Activated CD8-positive, alpha-beta memory T cell treated with anti-CD3 and anti-CD28 coated beads, Interleukin-2, amount 10 ng/mL, durations not matched to agents 7 days and 5 days (primary cell): ENCODE results near the gene VWC2. TPM values are rescaled to one million over a fixed set of nuclear protein-coding genes. Genes with fewer than 3 reads are reported as not detected.

Experiments
- ATAC-seq: fragments of 150-1000 bp; cut with Tn5 transposase; one replicate; pipeline ENCODE4 v1.10.0; 2021; ENCODE audit warnings: moderate library complexity
- CTCF ChIA-PET: fragments of 350-600 bp; sonication (Branson Sonifier 250); formaldehyde crosslinking; loops from one replicate; lab custom pipeline; 2021; ENCODE audit warnings: antibody characterized with exemption; lab: Charles Lee
- DNase-seq: peaks from one replicate; pipeline ENCODE4 v3.0.0-alpha.2; 2020
- H3K27ac Mint-ChIP-seq: one replicate; pipeline ENCODE4 v1.8.0; 2021; ENCODE audit warnings: mild to moderate bottlenecking, mixed read lengths
- H3K27me3 Mint-ChIP-seq: one replicate; pipeline ENCODE4 v1.8.0; 2021; ENCODE audit warnings: mixed read lengths
- H3K36me3 Mint-ChIP-seq: one replicate; pipeline ENCODE4 v1.8.0; 2021; ENCODE audit warnings: mild to moderate bottlenecking, mixed read lengths
- H3K4me1 Mint-ChIP-seq: one replicate; pipeline ENCODE4 v1.8.0; 2021; ENCODE audit warnings: mixed read lengths
- H3K4me3 Mint-ChIP-seq: one replicate; pipeline ENCODE4 v1.8.0; 2021; ENCODE audit warnings: mild to moderate bottlenecking, moderate library complexity, mixed read lengths
- H3K9me3 Mint-ChIP-seq: one replicate; pipeline ENCODE4 v1.8.0; 2022; ENCODE audit warnings: low read depth, mixed read lengths
- total RNA-seq, 2 experiments: library from RNA; stranded (reverse); gene quantifications; one replicate each; pipeline ENCODE4 v1.2.3, GENCODE V29; 2021

The VWC2 gene
- total RNA-seq, 2 experiments from 2014 or later, result not detected

- no peaks in the 10 kb centered on the region for H3K9me3 Mint-ChIP-seq
- H3K27me3 Mint-ChIP-seq, result no peaks in the 10 kb centered on the region
- CTCF ChIA-PET, result no interaction called here
- H3K4me1 Mint-ChIP-seq, result no peaks in the 10 kb centered on the region
- no peak overlapping the region for H3K27ac Mint-ChIP-seq
- no peak for ATAC-seq
- H3K4me3 Mint-ChIP-seq, result no peak overlapping the region
- no peaks in the 10 kb centered on the region for H3K36me3 Mint-ChIP-seq
- no peak for DNase-seq
Observed at GRCh38 chr7:49883933-49884332, 110.5 kb downstream of the VWC2 start.

DNA sequence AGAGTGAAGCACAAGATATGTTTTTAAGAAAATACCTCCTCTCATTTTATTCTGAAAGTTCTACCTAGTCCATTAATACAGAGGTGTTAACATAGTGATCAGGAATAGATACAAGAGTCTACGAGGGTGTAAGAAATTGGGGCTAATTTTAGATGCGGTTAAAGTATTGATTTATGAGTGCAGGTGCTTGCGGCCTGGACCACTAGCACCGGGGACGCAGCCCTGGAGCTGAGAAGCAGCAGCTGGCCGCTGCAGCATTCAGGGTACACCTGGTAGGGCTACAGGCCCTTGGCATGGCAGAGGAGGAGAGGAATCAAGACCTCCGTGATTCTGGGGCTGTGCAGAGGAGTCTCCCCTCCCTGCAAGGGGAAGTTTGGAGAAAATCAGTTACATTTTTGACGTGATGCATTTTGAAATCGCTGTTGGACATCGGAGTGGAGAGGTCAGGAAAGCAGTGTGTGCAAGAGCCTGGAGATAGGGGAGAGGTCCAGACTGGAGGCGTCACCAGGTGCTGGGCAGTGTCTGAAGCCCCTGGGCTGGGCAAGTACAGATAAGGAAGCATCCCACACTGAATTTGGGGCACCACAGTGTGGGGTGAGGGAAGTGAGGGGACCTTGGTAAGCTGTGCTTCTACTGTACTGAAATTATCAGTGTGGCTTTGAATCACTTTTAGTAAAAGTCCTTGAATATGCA lies 112.3 kb downstream of the VWC2 start:
- no peak overlapping the region for H3K4me3 Mint-ChIP-seq
- H3K4me1 Mint-ChIP-seq, result no peaks in the 10 kb centered on the region
- CTCF ChIA-PET, result no interaction called here
- H3K27me3 Mint-ChIP-seq, result no peaks in the 10 kb centered on the region
- no peaks in the 10 kb centered on the region for H3K9me3 Mint-ChIP-seq
- ATAC-seq, result no peak
- no peak overlapping the region for H3K27ac Mint-ChIP-seq
- H3K36me3 Mint-ChIP-seq, result no peaks in the 10 kb centered on the region
- no peak for DNase-seq

DNA sequence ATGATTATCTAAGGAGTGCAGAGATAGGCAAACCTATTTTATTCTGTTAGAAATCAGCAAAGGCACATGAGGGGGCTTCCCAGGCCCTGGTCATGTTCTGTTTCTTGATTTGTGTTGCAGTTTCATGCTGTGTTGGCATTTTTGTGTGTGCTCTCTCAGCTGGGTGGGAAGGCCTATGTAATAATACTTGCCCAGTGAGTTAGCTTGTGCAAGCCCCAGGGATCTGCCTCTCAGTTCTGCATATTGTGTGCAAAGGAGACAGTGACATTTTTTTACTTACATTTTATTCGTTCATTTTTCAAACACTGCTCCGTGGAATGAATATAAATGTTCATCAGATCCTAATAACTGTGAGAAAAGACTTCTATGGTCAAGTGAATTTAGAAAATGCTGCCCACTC lies 119.0 kb downstream of the VWC2 start:
- no peak overlapping the region for H3K4me3 Mint-ChIP-seq
- ATAC-seq, result no peak
- no peaks in the 10 kb centered on the region for H3K36me3 Mint-ChIP-seq
- CTCF ChIA-PET, result no interaction called here
- no peaks in the 10 kb centered on the region for H3K4me1 Mint-ChIP-seq
- no peak overlapping the region for H3K27ac Mint-ChIP-seq
- H3K9me3 Mint-ChIP-seq, result no peaks in the 10 kb centered on the region
- no peak for DNase-seq
- no peaks in the 10 kb centered on the region for H3K27me3 Mint-ChIP-seq

DNA sequence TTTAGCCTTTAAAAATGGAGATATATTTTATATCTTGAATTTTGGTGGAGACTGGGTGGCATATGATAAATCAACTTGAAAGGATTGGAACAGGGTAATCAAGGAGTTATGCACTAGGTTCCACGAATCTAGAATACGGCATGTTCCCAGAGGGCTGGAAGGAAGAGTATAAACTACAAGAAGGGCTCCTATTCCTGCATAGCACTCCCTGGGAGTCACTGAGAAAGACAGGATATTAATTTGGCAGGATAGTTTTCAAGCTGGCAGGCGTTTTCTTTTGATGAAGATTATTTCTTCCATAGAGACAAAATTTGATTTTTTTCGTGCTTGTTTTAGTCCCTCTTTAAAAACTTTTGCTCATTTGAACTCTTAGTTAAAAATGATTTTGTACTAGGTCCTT lies 119.7 kb downstream of the VWC2 start:
- Mint-ChIP-seq H3K36me3 (no peaks in the 10 kb centered on the region), H3K4me3 (no peak overlapping the region), H3K9me3 (no peaks in the 10 kb centered on the region), H3K27me3 (no peaks in the 10 kb centered on the region), H3K27ac (no peak overlapping the region), H3K4me1 (no peaks in the 10 kb centered on the region)
- CTCF ChIA-PET, result no interaction called here
- ATAC-seq (no peak), DNase-seq (no peak)

DNA sequence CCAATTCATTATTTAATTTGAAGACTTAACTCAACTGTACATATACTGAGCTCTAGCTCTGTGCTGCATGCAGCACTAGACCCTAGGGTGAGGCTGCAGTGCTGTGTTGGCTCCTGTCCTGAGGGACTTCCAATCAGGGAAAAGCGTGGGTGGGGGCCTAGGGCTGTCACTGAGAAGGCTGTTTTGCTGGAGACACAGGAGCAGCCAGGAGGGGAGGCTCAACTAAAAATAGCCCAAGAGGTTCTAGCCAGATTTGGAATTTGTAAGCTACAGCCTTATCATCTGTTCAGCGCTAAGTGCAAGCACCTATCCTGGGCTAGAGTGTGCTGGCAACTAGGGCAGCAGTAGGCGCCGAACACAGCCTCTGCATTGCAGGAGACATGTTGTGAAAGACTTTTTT lies 121.1 kb downstream of the VWC2 start:
- no peak overlapping the region for H3K4me3 Mint-ChIP-seq

GRCh38 chr7:49911909-49912308 lies 138.5 kb downstream of the VWC2 start:
- H3K4me1 Mint-ChIP-seq, result no peaks in the 10 kb centered on the region
- no peaks in the 10 kb centered on the region for H3K9me3 Mint-ChIP-seq
- CTCF ChIA-PET, result no interaction called here
- no peak for ATAC-seq
- no peak for DNase-seq
- no peaks in the 10 kb centered on the region for H3K36me3 Mint-ChIP-seq
- no peaks in the 10 kb centered on the region for H3K27me3 Mint-ChIP-seq
- no peak overlapping the region for H3K4me3 Mint-ChIP-seq
- H3K27ac Mint-ChIP-seq, result no peak overlapping the region

More for the DNA sequence above, 121.1 kb downstream of the VWC2 start:
- no peak overlapping the region for H3K27ac Mint-ChIP-seq
- CTCF ChIA-PET, result no interaction called here
- no peaks in the 10 kb centered on the region for H3K27me3 Mint-ChIP-seq
- H3K4me1 Mint-ChIP-seq, result no peaks in the 10 kb centered on the region
- no peaks in the 10 kb centered on the region for H3K9me3 Mint-ChIP-seq
- no peaks in the 10 kb centered on the region for H3K36me3 Mint-ChIP-seq
- ATAC-seq, result no peak
- DNase-seq, result no peak

DNA sequence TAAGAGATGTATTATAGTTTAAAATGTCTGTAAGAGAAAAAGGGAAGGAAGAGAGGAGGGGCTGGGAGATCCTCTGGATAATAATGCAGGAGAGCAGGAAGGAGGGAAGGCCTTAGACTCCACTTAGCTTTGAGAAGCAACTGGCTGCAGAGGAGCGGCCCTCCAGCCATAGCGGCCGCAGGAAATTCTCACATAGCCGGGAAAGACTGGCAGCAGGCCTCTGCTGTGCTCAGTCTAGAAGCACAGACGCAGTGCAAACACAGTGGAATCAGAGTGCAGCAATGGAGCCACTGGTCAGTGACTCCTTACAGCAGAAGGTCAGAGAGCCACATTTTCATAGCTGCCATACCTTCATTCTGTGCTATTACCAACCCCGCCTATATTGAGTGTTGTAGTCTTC lies 153.3 kb downstream of the VWC2 start:
- Mint-ChIP-seq H3K4me3 (no peak overlapping the region), H3K27ac (no peak overlapping the region)

GRCh38 chr7:49927631-49928030 lies 154.2 kb downstream of the VWC2 start:
- no peaks in the 10 kb centered on the region for H3K27me3 Mint-ChIP-seq
- H3K27ac Mint-ChIP-seq, result no peak overlapping the region
- H3K4me3 Mint-ChIP-seq, result no peak overlapping the region
- no peaks in the 10 kb centered on the region for H3K36me3 Mint-ChIP-seq
- CTCF ChIA-PET, result no interaction called here
- H3K4me1 Mint-ChIP-seq, result no peaks in the 10 kb centered on the region
- no peak for ATAC-seq
- no peak for DNase-seq
- H3K9me3 Mint-ChIP-seq, result peaks cover 6% of the 10 kb centered on the region

More for the DNA sequence above, 153.3 kb downstream of the VWC2 start:
- Mint-ChIP-seq H3K4me1 (no peaks in the 10 kb centered on the region), H3K36me3 (no peaks in the 10 kb centered on the region), H3K27me3 (no peaks in the 10 kb centered on the region), H3K9me3 (peaks cover 6% of the 10 kb centered on the region)
- DNase-seq (no peak), ATAC-seq (no peak)
- CTCF ChIA-PET, result no interaction called here

GRCh38 chr7:49928787-49929186 lies 155.3 kb downstream of the VWC2 start:
- no peak for ATAC-seq

GRCh38 chr7:49931627-49932026 lies 158.2 kb downstream of the VWC2 start:
- no peak overlapping the region for H3K4me3 Mint-ChIP-seq
- no peaks in the 10 kb centered on the region for H3K36me3 Mint-ChIP-seq
- no peaks in the 10 kb centered on the region for H3K4me1 Mint-ChIP-seq
- ATAC-seq (no peak), DNase-seq (no peak)
- CTCF ChIA-PET, result no interaction called here
- no peak overlapping the region for H3K27ac Mint-ChIP-seq
- H3K27me3 Mint-ChIP-seq, result no peaks in the 10 kb centered on the region
- H3K9me3 Mint-ChIP-seq, result peaks cover 6% of the 10 kb centered on the region

More at GRCh38 chr7:49928787-49929186, 155.3 kb downstream of the VWC2 start:
- H3K4me1 Mint-ChIP-seq, result no peaks in the 10 kb centered on the region
- H3K9me3 Mint-ChIP-seq, result peaks cover 6% of the 10 kb centered on the region
- CTCF ChIA-PET, result no interaction called here
- H3K36me3 Mint-ChIP-seq, result no peaks in the 10 kb centered on the region
- DNase-seq, result no peak
- H3K27me3 Mint-ChIP-seq, result no peaks in the 10 kb centered on the region
- H3K27ac Mint-ChIP-seq, result no peak overlapping the region
- H3K4me3 Mint-ChIP-seq, result no peak overlapping the region

- H3K36me3 Mint-ChIP-seq, result no peaks in the 10 kb centered on the region
- H3K27ac Mint-ChIP-seq, result no peak overlapping the region
- CTCF ChIA-PET, result no interaction called here
- no peaks in the 10 kb centered on the region for H3K4me1 Mint-ChIP-seq
- H3K9me3 Mint-ChIP-seq, result no peaks in the 10 kb centered on the region
- H3K4me3 Mint-ChIP-seq, result no peak overlapping the region
- ATAC-seq (no peak), DNase-seq (no peak)
- no peaks in the 10 kb centered on the region for H3K27me3 Mint-ChIP-seq
Observed at GRCh38 chr7:49937608-49938007, 164.2 kb downstream of the VWC2 start.
